Body of pancreas (tissue), 4 donors: ENCODE results near the gene CYP2D6.

Experiments
- CTCF ChIP-seq, 7 experiments: fragments of 450-650 bp in 4 of 7; fragments of 200-600 bp in 3 of 7; sonication (generic) in 3 of 7; IDR thresholded peaks; one replicate each; pipeline ENCODE4 v1.5.1; 2016 to 2019; ENCODE audit warnings: antibody characterized with exemption in 7 of 7
- POLR2A ChIP-seq, 3 donors: fragments of 450-650 bp; IDR thresholded peaks; one replicate each; pipeline ENCODE4 v1.6.1; 2016; ENCODE audit warnings: antibody characterized with exemption in 3 of 3, mild to moderate bottlenecking in 2 of 3

- TF ChIP-seq CTCF (IDR thresholded peaks at IDR 0.05) (no peak), POLR2A (IDR thresholded peaks at IDR 0.05) (no peak)
Observed at GRCh38 chr22:42138972-42139371, 8.4 kb upstream of the CYP2D6 start.
